GM18873 (cell line): ENCODE results near the gene PRKAA1.
"Not testable (repeated sequence)": the region's sequence is repeated elsewhere in the genome, so short reads cannot be mapped to it uniquely, and the experiment has no call there.

ENCODE experiments used
- ATAC-seq: cut with Tn5 transposase; IDR thresholded peaks from one replicate; pipeline ENCODE4 v1.9.1; 2021; ENCODE audit warnings: mild to moderate bottlenecking, moderate library complexity, moderate number of reproducible peaks; ENCODE audit not compliant: unreplicated experiment, low FRiP score

PRKAA1 gene

DNA sequence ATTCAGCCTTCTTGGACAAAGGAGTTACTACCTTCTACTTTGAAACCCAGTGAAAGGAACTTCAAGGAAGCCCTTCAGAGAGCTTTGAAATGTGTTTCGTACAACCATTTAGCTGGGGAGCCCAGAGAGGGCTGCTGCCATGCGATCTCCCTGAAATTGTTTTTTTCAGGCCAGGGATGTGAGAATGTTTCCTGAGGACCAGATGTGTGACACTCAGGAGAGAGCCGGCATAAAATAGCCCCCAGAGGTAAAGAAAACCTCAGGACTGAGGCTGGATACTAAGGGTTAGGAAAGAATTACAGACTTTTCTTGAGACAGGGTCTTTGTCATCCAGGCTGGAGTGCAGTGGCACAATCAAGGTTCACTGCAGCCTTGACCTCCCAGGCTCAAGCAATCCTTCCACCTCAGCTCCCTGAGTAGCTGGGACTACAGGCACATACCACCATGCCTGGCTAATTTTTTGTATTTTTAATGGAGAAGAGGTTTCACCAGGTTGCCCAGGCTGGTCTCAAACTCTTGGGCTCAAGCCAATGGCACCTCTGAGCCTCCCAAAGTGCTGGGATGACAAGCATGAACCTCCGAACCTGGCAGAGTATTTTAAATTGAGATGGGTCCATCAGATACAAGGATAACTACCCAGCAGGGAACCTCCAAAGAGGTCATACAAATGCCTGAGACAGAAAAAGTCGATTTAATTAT, 28.5 kb upstream of the PRKAA1 start:
- ATAC-seq = no peak

DNA sequence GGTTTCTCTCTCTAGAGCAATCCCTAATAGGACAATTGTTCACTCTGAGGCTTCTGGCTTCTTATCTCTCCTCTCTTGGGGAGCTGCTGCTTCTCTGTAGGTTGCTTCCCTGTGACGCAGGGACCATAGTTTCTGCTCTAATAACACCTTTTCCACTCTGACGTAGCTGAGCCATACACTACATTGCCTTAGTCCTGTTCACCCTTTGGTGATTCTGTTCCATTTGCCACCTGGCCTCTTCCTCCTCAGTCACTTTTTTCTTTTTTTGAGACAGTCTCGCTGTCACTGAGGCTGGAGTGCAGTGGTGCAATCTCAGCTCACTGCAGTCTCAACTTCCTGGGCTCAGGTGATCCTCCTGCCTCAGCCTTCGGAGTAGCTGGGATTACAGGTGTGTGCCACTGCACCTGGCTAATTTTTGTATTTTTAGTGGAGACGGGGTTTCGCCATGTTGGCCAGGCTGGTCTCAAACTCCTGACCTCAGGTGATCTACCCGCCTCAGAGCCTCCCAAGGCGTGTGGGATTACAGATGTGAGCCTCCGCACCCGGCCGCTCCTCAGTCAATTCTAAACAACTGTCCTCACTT, 27.4 kb upstream of the PRKAA1 start:
- ATAC-seq = not testable (repeated sequence)

DNA sequence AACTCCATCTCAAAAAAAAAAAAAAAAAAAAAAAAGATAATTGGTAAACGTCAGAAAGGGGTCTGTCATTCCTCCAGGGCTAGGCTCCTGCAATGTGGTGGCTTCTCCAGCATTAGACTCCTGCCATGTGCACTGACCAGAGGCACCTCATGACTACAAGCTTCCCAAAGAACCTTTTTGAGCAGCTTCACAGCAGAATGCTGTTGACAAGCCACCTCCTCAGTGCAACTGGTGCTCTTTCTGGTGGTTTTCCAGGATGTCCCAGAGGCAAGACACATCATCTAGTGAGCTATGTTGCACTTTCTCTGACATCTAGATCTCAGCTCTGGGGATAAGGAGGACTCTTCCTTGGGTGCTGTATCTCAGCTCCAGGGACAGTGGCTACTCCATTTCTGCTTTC, 25.3 kb upstream of the PRKAA1 start:
- ATAC-seq = no peak

DNA sequence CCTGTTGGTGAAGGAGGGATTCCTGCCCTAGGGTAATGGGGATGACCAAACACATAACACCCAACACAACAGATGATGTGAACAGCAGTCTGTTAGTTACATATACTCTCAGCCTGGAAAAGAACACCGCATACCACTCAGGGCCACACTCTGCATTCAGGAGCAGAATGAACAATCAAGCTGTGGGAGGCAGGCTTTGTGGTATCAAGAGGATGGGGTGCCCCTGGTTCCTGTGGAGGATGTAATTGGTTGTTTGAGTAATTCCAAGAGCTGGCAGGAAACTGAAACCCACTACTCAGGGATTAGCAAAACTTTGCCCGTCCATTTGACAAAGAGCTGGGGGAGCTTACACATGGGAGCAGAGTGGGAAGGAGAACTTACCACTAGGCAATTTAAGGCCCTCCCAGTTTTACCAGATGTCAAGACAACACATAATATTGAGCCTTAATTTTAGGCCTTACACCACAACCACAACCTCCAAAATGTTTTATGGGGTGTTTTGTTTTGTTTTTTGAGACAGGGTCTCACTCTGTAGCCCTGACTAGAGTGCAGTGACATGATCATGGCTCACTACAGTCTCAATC, 15.6 kb upstream of the PRKAA1 start:
- ATAC-seq = no peak

DNA sequence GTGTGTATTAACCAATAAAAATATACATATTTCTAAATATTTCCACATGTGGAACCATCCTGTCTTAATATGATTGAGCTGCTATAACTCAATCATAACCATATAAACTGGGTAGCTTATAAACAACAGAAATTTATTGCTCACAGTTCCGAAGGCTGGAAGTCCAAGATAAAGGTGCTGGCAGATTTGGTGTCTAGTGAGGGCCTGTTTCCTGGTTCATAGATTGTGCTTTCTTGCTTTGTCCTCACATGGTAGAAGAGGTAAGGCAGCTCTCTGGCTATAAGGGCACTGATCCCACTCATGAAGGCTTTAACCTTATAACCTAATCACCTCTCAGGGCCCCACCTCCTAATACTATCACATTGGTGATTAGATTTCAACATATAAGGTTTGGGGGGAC, 14.0 kb upstream of the PRKAA1 start:
- ATAC-seq = no peak

DNA sequence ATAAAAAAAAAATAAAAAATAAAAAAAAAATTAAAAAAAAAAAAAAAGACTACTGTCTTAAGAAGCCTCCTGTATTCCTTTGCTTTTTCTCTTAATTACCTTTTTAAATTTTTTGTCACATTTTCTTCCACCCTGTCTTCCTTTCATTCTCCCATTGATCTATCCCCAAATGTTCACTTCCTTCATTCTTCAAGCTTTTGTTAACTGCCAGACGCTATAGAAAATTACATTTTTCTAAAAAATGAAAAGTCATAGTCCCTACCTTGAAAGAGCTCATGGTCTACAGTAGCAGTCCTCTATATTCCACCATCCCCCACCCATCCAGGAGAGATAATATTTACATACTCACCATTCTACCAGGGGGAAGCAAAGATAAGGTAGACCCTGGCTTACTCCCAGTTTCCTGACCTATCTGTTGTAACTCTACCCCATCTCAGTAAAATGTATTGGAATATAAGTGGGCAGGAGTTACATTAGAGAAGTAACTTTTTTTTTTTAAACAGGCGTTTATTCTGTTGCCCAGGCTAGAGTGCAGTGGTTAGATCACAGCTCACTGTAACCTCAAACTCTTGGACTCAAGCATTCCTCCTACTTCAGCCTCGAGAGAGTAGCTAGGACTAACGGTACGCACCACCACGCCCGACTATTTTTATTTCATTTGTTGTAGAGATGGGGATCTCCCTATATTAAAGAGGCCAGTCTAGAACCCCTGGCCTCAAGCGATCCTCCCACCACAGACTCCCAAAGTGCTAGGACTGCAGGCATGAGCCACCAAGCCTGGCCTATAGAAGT, 3.8 kb upstream of the PRKAA1 start:
- ATAC-seq = no peak

DNA sequence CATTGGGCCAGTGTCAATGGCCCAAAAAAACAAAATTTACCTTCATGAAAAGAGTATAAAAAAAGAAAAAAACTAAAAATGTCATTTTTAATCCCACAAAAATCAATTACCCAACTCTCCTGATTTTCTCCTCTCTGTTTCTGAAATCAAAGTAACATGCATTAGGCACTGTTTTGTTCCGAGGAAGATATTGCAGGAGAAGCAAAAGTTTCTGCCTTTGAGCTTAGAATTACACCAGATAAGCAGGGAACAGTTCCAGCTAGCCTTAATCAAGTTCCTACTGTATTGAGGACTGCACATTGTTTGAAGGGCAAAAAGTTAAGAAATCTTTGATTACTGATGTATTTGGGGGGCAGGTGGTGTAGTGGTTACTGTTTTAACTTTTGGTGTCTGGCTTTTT, 1.1 kb upstream of the PRKAA1 start:
- ATAC-seq = no peak

DNA sequence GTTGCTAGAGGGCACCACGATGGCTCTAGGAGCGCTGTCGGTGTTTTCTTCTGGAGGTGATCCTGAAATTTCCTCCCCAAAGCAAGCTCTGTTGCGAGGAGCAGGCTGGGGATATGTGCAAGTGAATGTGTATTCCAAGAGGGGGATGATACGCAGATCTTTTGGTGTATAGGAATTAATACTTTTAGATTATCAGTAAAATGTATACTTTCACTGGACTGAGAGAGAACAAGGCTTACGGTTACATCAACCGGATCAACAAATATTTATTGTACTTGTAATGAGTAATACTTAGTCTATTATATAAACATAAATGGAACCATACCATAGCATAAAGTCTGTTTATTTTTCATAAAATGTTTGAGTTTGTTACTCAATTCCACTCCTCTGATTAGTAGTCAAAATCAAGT, 632 bp upstream of the PRKAA1 start:
- ATAC-seq = no peak

DNA sequence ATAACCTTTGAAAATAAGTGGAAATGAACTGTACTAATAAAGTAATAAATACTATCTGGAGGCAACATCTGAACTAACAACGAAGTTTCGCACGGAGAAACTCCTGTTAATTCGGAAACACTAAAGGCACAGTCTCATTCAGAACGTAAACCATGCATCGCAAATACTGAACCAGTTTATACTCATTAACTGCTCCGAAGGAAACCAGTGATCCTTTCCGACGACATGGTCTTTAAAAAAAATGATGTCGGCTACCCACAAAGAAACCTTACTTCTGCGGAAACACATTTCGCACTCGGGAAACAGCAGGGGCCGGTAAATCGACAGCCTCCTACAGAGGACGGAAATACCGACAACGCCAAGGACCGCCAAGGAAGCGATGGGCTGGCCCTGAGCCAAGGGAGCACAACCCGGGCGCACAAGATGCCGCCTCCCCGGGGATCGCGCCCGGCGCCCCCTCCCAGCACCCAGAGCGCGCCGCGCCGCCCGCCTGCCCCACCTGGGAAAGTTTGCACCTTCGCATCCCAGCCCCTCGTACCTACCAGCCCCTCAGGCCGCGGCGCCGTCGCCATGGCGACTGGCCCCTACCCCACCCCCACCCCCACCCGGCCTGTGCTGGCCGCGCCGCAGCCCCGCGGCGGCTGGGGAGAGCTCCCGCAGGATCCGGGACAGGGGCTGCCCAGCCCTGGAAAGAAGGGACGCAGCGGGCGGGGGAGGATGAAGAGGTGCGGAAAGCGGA, 732 bp downstream of the PRKAA1 start:
- ATAC-seq = peak; percentile 43

DNA sequence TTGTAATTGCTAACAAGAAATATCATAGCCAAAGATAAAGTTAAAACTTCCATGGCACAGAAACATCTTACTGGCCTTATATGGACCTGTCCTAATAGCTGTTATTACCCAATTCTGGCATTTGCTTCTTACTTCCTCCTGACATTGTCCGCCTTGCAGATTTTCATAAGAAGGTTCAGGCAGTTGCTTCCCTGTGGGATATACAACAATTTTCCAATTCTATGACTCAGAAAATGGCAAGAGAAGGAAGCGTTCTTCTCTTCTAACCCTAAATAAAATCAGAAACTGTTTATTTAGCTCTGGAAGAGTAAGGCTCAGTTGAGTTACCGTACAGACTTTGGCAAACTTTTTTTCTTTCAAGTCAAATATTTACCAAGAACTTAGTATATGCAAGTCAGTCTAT, 1.7 kb downstream of the PRKAA1 start:
- ATAC-seq = no peak

DNA sequence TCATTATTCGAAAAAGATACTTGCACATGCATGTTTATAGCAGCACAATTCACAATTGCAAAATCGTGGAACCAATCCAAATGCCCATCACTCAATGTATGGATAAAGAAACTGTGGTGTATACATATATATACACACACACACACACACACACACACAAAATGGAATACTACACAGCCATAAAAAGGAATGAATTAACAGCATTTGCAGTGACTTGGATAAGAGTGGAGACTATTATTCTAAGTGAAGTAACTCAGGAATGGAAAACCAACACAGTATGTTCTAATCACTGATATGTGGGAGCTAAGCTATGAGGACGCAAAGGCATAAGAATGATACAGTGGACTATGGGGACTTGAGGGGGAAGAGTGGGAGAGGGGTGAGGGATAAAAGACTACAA, 3.3 kb downstream of the PRKAA1 start:
- ATAC-seq = not testable (repeated sequence)

DNA sequence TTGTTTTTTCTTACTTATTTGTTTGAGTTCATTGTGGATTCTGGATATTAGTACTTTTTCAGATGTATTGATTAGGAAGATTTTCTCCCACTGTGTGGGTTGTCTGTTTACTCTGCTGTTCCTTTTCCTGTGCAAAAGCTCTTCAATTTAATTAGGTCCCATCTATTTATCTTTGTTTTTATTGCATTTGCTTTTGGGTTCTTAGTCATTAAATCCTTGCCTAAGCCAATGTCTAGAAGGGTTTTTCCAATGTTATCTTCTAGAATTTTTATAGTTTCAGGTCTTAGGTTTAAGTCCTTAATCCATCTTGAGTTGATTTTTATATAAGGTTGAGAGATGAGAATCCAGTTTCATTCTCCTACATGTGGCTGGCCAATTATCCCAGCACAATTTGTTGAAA, 3.8 kb downstream of the PRKAA1 start:
- not testable (repeated sequence) for ATAC-seq

DNA sequence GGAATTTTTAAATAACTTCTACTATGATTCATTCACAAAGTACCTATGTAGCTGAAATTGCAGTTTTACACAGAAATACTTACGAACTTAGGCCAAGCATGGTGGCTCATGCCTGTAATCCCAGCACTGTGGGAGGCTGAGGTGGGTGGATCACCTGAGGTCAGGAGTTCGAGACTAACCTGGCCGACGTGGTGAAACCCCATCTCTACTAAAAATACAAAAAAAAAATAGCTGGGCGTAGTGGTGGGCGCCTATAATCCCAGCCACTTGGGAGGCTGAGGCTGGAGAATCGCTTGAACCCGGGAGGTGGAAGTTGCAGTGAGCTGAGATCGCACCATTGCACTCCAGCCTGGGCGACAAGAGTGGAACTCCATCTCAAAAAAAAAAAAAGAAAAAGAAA, 5.5 kb downstream of the PRKAA1 start:
- not testable (repeated sequence) for ATAC-seq

DNA sequence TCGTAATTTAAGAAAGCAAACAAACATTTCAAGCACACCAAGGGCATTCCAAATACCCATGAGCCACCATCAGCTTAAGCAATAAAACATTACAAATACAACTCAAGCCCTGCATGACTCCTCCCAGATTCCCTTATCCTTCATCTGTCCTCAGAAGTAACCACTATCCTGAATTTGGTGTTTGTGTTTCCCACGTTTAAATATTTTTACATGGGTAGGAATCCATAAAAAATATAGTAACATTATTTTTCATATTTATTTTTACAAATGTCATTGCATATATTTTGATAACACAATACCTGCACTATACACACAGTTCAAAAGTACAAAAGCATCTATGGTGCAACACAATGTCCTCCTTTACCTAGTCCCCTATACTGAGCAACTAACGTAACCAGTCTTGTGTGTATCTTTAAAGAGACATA, 6.4 kb downstream of the PRKAA1 start:
- no peak for ATAC-seq

DNA sequence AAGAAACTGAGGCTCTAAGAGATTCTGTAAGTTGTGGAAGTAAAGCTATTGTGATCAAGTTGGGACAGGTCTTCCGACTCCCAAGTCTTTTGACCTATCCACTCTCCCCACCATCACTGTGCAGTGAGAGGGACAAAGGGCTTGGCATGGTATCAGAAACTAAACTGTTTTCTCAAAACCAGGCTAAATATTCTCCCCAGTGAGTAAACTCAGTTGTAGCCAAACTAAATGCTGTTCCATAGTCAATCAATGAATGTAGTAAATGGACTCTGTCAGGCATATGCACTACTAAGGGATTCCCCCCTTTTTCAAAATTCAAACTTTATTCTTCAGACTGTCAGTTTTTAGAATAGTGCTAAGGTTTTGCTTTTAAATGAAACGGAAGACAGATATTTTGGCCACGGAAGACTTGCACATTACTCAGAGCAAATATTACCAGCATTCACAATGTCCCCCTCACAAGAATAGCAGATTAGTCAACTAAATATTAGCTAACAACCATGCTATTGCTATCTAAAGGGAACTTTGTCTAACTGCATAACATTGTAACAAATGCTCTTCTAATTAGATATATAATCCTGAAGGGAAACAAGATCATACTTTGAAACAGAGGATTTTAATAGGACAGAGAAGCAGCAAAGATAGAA, 7.1 kb downstream of the PRKAA1 start:
- ATAC-seq = no peak

DNA sequence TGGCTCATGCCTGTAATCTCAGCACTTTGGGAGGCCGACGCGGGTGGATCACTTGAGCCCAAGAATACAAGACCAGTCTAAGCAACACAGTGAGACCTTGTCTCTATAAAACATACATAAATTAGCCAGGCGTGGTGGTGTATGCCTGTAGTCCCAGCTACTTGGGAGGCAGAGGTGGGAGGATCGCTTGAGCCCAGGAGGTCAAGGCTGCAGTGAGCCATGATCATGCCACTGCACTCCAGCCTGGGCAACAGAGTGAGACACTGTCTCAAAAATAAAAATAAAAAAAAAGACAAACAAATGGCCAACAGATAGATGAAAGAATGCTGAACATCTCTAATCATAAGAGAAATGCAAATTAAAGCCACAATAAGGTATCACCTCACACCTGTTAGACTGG, 9.2 kb downstream of the PRKAA1 start:
- not testable (repeated sequence) for ATAC-seq

DNA sequence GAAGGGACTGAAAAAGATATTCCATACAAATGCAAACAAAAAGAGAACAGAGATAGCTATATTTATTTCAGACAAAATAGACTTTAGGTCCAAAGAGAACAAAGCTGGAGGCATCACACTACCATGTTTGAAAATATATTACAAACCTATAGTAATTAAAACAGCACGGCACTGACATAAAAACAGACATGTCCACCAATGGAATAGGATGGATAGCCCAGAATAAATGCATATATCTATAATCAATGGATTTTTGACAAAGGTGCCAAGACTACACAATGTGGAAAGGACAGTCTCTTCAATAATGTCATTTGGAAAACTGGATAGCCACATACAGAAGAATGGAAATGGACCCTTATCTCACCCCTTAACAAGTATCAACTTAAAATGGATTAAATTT, 10.2 kb downstream of the PRKAA1 start:
- no peak for ATAC-seq

DNA sequence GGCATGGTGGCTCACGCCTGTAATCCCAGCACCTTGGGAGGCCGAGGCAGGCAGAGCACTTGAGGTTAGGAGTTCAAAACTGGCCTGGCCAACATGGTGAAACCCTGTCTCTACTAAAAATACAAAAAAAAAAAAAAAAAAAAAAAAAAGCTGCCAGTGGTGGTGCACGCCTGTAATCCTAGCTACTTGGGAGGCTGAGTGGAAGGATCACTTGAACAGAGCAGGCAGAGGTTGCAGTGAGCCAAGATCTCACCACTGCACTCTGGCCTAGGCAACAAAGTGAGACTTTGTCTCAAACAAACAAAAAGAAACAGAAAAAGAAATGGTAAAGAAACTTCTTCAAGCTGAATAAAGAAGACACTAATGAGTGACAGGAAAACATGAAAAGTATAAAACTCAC, 11.5 kb downstream of the PRKAA1 start:
- ATAC-seq = not testable (repeated sequence)

DNA sequence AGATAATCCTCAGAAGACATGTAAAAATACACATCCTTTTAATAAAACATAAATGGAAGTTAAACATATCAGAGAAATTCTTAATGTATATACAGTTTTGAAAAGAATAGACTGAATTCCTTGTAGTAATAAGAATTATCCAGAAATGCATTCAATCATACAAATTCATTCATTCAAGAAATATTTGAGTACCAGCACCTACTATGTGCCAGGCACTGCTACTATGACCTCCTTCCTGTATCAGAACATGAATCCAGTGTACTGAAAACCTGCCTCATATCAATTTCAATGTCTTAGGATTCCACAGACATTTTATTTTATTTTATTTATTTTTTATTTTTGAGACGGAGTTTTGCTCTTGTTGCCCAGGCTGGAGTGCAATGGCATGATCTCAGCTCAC, 13.3 kb downstream of the PRKAA1 start:
- no peak for ATAC-seq

DNA sequence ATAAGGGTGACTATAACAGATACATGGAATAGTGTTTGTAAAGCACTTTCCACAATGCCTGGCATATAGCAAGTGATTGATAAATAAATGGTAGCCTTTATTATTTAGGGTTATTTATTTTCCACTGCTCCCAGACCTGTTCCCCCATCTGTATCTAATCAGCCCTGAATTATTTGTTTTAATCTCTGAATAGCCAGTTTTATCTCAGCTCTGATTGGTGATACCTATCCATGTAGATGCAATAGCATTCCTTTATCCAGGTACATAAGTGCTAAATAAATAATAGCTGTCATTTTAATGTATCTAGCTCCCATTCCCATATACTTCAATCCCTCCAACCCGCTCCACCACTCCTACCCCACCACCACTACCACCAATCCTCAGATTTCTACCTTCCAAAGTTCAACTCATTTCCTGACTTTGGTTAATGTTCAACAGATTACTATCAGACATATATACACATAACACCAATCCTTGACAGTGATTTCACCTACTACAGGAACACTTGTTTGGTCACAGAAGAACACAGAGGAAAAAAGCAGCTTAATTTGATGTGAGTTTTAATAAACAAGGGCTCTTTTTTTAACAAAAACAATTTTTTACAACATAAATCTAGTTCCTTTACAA, 14.0 kb downstream of the PRKAA1 start:
- ATAC-seq = no peak
